DLD1 (cell line): Measurements from ENCODE around the gene RAPGEF4.

Experiments
- in situ Hi-C: cut with HindIII; loops from 2 replicates; pipeline ENCODE4 v1.10.0; 2017; ENCODE audit warnings: low sequenced_read_pairs

The RAPGEF4 gene

DNA sequence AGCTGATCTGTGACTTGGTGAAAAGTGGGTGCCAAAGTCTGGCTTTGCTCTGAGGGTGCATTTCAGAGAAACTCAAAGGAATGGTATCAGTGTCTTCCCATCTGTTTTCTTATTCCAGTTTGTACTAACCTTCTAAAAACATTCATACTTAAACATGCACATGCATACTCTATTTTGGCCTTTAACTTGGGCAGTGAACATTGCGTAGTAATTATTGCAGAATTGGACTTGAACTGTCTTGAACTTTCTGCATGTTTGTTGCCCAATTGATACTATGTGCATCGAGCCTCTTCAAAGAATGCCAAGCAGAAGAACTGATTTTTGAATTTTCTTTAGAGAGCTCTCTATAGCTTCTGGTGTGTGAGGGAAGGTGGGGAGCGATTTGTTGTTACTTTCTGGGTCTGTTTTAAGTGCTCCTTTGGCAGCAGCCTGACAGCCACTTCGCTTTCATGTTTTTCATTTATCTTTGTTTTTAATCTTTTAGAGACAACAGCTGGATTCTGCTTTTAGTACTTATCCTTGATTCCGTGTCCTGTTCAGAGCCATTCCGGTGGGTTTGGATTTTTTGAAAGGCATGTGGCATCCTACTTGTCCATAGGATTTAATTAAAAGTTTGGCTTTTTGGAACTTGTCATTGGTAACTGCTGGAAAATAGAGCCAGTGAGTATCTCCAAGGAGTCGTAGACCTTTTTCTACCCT, 159.2 kb downstream of the RAPGEF4 start:
- in situ Hi-C loops: no loop called here

DNA sequence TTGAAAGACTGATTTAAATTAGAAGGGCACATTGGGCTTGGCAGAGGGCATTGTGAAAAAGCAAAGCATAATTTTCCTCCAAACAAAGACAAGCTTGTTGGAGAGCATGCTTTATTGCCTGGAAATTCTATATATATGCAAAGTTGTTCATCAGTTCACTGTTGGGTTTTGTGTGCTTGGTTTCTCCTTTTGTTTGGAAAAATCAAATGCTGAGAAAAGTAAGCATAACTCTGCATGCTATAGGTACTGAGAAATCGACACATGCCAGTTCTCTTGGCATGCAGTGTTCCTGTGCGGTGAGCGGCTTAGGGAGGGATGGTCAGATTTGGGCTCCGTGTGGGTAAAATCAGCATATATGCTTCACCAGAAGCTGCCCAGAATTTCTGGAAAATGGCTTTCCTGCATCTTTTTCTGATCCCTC, 161.0 kb downstream of the RAPGEF4 start:
- in situ Hi-C loops: no loop called here

DNA sequence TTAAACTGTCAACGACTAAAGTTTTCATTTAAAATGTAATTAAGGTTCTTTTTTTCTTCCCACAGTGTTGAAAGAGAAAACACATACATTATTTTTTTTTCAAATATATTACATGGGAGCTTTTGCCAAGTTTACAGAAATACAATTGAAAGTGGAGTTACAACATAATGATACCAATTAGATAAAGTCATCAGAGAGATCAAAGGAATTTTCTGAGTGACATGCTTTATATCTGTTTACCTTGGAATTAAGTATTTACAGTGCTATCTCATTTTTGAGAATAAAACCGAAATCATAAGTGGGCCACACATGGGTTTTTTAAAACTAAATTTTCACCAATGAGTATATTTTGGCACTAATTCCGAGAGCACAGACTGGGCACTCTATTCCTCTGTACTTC, 165.2 kb downstream of the RAPGEF4 start:
- in situ Hi-C loops: no loop called here

DNA sequence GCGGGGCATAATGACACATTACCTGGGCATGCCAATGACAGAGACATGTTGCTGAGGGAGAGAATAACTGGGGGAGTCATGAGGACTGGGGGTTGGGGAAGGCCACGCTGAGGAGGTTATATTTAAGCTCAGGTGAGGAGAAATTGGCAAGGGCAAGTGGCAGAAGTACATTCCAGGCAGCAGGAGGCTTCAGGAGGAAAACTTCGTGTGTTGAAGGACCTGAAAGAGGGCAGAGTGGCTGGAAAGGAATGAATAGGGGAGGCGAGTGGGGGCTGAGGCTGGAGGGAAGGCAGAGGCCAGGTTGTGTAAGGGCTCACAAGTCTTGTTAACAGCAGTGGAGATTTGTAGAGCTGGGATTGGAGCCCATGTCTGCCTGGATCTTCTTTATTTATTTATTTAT, 166.3 kb downstream of the RAPGEF4 start:
- in situ Hi-C loops: no loop called here

DNA sequence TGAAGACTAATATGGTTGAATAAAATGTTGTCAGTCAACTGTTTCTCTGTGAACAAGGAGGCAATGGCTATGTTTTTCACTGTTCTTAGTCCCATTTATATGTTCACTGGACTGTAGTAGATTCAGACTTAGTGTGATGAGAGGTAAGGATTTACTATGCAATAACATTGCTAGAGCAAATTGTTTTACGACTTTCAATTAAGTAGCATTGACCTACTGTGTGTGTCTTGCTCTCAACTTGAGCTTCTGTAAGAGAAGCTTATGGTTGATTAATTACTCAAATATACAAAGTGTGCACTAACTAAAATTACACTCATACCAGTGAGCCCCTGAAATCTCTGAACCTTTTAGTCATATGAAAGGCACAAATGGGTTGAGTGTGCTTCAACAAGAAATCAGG, 168.6 kb downstream of the RAPGEF4 start:
- in situ Hi-C loops: no loop called here

DNA sequence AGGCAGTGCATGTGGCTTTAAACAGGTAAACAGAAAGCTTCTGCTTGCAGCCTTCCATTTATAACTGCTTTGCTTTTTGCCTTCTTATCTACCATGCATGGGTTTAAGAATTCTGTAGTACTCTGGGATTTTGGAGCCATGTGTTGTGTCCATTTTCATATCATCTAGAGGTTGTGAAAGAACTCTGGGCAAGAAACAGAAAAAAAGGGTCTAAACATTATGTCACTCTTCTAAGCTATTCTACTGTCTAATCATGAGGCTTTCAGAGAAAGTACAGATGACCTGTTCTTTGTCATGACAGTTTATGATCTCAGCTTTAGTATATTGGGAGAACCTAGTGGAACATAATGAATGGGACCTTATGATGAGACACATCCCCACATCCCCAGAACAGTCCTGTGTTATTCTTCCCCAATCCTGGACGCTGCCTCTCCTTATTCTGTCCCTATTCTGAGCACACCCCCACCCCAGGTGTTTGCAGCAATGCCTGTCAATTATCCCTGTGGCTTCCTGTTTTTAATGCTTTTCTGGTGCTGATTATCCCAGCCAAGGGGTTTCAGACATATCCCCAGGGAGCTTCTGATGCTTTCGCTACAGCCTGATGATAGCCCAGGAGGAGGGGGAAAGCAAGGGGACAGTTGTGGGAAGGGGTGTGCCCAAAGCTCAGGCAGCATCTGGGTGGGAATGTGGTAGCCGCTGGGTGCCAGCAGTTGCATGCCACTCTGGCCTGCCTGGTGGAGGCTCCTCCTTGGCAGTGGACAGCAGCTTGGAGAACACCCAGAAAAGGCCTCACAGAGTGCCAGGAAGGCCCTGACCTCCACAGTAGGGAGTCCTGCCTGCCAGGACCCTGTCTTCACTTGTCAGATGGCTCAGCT, 170.5 kb downstream of the RAPGEF4 start:
- in situ Hi-C loops: no loop called here

DNA sequence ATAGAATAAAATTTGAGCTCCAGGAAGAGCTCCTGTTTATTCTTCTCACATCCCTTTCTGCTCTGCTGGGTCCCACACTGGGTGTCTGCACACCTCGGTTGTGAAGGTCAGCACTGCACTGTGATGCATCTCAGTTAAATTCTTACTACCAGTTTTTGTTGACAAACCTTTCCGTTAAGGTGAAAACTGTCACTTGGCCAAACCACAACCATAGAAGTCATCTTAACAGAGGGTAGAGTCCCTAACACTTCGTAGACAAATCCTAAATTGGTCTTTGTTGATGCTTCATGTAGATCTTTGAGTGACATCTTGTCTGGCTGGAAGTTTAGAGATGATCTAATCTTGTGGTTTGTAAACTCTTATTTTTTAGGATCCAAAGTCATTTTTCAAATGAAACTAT, 172.6 kb downstream of the RAPGEF4 start:
- in situ Hi-C loops: no loop called here

DNA sequence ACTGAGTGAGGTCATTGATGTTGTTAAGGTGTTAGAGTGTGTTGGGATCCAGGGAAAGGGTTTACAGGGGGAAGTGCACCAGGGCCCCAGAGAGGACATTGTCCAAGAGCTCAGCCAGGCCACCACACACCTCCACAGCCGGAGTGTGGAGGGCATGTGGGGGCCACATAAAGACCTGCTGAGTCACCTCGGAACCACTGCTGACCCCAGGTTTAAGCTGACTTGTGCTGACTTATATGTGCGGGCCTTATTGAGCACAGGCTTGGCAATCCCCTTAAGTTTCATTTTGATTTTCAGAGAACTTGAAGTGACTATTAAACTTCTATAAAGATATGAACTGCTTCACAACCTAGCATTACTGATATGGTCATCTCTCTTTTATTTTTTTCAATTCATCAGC, 173.8 kb downstream of the RAPGEF4 start:
- in situ Hi-C loops: no loop called here

DNA sequence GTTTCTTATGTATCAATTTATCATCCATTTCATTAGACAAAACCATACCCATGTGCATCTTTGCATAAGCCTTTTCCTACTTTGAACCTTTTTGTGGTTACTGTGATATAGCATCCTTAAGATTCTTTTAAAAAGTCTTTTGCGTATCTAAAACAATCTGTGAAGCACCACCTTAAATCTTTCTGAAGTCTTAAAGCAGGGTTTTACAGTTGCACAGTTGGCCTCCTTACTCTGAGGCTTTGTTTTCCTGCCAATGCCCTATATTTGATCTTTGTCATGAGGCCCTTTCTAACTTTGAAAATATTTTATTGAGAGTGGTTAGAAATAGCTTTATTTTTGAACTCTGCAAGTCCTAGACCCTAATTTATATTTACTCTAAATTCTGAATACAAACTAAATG, 176.6 kb downstream of the RAPGEF4 start:
- in situ Hi-C loops: no loop called here

DNA sequence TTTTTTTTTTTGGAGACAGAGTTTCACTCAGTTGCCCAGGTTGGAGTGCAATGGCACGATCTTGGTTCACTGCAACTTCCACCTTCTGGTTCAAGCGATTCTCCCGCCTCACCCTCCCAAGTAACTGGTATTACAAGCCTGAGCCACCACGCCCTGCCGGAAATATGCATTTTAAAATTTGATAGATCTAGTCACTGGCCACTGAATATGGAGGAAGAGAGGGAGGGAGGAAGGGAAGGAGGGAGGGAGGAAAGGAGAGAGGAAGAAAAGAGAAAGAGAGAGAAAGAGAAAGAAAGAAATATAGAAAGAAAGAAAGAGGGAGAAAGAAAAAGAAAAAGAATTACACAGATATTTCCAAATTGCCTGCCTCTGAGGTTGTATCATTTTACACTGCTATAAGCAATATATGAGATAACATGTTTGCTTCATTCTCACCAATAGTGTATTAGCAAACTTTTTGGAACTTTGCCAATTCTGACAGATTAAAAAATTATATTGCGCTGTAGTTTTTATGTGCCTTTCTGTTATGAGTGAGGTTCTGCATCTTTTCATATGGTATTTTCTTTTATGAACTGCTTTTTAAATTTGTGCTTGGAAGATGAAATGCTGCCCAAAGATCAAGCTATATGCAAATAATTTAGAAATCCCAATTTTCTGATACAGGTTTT, 178.8 kb downstream of the RAPGEF4 start:
- in situ Hi-C loops: no loop called here

DNA sequence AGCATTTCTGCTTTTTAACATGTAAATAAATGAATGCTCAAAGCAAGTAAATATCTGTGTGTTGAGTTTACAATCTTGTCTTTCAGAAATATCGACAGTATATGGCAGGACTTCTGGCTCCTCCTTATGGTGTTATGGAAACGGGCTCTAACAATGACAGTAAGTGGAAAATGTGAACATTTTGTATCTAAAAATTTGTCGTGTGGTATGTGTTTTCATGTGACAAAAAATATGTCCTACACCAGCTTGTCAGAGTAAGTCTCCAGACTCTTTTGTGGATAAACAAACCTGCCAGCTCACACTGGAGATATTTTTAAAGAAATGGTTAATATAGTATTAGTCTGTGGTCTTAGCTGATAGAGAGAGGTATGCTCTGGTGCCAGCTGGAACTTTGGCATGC, 182.1 kb downstream of the RAPGEF4 start:
- in situ Hi-C loops: no loop called here

DNA sequence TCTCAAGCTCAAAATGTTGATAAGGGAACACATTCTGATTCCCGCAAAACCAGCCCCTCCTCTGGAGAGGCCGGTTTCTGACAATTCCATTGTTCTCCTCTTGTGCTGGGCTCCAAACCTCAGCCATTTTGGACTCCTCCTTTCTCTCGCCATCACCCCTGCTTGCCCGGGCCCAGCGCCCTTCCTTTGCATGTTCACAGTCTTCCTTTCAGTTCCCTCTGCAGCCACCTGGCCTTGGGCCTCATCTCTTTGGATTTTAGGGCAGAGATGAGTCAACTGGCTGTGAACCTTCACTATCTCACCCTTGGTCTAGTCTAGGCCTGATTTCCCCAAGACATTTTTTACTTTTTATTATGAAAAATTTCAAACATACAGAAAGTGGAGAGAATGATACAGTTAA, 184.1 kb downstream of the RAPGEF4 start:
- in situ Hi-C loops: no loop called here

DNA sequence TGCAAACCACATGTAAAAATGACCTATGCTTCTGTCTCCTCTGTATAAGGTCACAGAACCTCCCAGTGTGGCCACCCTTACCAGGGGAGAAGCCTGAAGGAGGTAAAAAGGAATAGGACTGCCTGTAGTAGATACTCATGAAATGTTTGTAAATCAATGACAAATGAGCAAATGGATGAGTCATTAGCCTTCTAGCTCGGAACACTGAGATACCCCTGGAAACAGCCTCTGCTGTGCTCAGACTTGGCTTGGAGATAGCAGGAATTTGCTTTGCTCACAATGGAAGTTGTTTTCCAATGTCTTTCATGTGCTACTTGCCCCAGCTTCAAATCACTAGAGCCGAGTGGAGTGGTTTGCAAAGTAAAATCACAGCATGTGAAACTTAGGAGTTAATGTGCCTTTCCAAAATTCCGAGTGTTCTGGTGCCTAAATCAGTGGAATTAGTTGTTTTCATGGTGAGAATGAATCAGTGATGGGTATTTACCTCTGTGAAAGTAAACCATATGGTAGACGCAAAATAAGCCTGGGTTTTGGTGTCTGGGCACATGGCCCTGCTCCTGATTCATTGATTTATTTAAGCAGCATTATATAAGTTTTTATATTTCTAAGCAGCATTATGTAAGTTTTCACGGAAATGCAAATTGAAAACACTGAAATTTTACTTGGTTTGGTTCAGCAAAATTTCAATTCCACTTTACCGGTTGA, 186.0 kb downstream of the RAPGEF4 start:
- in situ Hi-C loops: no loop called here

DNA sequence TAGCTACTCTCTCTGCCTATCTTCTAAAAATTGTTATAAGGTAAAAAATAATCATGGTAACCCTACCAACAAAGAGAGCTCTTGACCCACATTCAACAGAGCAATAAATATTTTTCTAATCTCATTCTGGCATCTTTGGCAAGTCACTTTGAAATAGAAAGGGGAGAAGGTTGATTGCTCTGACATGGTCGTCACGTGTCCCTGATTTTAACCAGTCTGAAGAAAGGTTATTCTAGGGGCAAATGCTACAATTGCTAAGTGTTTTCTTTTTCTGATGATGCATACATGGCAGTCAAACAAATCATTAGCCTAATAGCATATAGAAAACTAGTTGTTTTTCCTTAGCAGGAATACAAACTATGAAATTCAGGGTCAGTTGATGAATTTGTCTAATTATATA, 186.7 kb downstream of the RAPGEF4 start:
- in situ Hi-C loops: no loop called here

DNA sequence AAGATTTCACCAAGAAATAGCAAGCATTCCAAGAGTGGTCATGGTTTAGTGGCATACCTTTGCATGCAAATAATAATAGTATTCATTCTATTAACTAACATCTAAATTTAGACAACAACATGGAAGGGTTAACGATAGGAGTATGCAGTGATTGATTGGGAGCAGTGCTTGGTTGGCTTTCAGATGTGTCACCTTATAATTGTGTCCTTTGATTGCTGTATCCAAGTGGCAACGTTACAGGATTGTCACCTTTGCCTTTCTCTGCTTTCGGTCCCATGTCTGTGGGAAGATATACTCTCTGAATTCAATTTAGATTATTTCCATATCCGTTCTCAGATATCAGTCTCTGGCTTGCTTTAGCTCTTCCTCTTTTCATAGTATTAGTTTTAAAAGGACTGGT, 187.2 kb downstream of the RAPGEF4 start:
- in situ Hi-C loops: no loop called here

DNA sequence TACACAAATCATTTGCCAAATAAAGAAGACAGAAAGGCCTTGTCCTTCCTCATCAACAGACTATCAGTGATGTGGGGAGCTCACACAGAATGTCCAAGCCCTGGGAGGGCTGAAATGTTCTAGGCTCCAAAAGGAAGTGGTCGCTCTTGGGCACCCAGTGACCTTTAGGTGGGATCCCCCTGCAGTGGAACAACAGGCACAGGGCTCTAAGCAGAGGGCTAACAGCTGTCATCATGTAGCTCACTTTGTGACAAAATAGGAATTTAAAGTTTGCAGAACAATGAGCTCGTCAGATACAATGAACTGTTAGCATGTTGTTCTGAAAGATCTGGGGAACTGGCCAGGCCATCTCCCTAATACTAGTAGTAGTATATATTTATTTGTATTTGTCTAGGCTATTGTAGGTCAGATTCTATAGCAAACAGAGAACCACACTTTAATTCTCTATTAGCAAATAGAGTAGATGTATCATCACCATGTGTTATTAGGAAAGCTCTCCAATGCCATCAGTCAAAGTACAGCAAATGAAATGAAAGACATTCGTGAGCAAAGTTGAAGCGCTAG, 188.5 kb downstream of the RAPGEF4 start:
- in situ Hi-C loops: no loop called here

DNA sequence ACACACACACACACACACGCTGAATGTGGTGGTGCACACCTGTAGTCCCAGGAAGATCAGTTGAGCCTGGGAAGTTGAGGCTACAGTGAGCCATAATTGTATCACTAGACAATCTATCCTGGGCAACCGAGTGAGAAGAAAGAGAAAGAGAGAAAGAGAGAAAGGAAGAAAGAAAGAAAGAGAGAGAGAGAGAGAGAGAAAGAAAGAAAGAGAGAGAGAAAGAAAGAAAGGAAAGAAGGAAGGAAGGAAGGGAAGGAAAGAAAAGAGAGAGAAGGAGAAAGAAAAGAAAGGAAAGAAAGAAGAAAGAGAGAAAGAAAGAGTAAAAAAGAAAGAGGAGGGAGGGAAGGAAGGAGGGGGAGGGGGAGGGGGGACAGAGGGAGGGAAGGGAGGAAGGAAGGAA, 190.0 kb downstream of the RAPGEF4 start:
- in situ Hi-C loops: no loop called here

DNA sequence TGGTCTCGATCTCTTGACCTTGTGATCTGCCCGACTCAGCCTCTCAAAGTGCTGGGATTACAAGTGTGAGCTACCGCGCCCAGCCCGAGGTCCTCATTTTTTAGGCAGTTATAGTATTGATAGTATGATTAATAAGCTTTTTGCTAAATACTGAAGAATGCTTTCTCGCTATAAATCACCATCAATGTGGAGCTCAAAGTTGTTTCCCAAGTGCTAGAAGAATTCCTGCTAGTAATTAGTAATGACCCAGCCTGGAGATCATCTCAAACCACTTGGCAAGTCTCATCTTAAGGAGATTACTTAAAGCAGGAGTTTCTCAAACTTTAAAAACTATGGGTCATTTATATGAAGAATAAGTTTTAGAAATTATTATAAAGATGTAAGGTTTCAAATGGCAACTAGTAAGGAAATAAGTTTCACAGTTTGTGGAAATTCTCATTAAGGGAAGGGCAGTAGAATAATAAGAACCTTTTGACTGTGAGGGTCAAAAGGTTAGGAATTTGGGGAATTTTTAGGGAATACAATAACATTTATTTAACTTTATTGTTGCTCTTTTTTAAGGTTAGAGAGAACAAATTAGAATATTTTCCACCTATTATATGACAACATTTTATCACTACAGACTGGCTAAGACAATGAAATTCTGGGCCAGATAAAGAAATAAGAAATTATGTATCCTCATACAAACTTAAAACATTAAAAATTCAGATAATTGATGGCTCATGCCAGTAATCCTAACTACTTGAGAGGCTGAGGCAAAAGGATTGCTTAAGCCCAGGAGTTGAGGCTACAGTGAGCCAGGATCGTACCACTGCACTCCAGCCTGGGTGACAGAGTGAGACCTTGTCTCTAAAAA, 191.4 kb downstream of the RAPGEF4 start:
- in situ Hi-C loops: no loop called here

DNA sequence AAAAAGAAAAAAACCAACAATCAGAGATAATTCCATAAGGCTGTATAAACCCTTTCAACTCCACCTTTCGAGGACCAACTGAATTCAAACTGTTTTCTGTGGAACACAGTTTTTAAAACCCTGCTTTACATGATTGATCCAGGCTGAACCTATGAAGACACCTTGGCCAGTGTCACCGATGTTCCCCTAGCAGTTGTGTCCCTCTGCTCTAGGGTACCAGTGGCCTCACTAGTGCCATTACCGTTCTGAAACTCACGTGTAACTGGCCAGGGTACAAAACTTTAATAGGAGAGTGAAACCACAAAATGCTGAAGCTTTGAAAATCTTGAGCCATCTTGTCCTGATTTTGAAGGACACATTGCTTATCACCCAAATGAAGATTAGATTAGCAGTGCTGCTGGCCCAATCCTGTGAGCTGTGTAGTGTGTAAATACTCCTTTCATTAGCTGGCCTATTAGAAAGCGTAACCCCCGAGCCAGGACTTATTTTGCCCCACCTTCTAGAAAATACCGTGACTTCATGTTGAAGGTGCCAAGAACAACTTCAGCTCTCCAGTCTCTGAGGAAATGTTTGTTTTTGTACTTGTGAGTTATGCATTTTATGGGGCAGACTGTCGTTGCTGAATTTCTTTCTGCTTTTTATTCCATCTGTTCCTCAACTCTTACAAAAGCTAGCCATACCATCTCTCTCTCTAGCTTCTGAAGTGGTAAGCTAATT, 192.2 kb downstream of the RAPGEF4 start:
- in situ Hi-C loops: no loop called here
